Neutrophil (primary cell): Measurements from ENCODE around the gene ACO1.
A peak's percentile ranks its signal among the peaks of the same experiment; 100 is the strongest.

Experiments used
- H3K27ac ChIP-seq: fragments of 200-600 bp; sonication (generic); 2 replicates; pipeline ENCODE4 v1.5.1; 2016; ENCODE audit warnings: mild to moderate bottlenecking, moderate library complexity
- H3K27me3 ChIP-seq: fragments of 200-600 bp; sonication (generic); 2 replicates; pipeline ENCODE4 v1.6.0; 2016; ENCODE audit warnings: mild to moderate bottlenecking
- H3K36me3 ChIP-seq: fragments of 200-600 bp; sonication (generic); 2 replicates; pipeline ENCODE4 v1.5.1; 2017
- H3K4me1 ChIP-seq, 2 experiments: fragments of 200-600 bp in 1 of 2; sonication (generic) in 1 of 2; 1 replicate in 1 of 2; 2 replicates in 1 of 2; pipeline versions ENCODE4 v1.5.1 to v1.6.1; 2013 to 2016; ENCODE audit warnings: low read depth in 1 of 2, low read length in 1 of 2, mild to moderate bottlenecking in 1 of 2, moderate library complexity in 1 of 2; ENCODE audit not compliant: control insufficient read depth in 1 of 2, insufficient read depth in 1 of 2
- H3K4me3 ChIP-seq, 2 experiments: fragments of 200-600 bp in 1 of 2; sonication (generic) in 1 of 2; 1 replicate in 1 of 2; 2 replicates in 1 of 2; pipeline ENCODE4 v1.5.1; 2013 to 2016; ENCODE audit warnings: low read depth in 1 of 2, low read length in 1 of 2, mild to moderate bottlenecking in 1 of 2, moderate library complexity in 1 of 2
- H3K9me3 ChIP-seq: fragments of 200-600 bp; sonication (generic); 2 replicates; pipeline ENCODE4 v1.5.1; 2016
- TF ChIP-seq, protein P1 (sequence below): fragments of 200-600 bp; sonication (generic); IDR thresholded peaks from 2 replicates; pipeline ENCODE4 v1.5.1; 2016; ENCODE audit warnings: antibody characterized with exemption

Gene ACO1

GRCh38 chr9:32384364-32385151 lies at the start of gene ACO1:
Gene ACO1 (plus strand): TSS chr9:32384643. CDS start chr9:32405507, 20,864 bp downstream.
- no peak within 1 kb of the TSS for H3K27ac ChIP-seq
- H3K27me3 ChIP-seq = peaks cover 49% of the 10 kb centered on the region
- H3K36me3 ChIP-seq = no peaks in the 10 kb centered on the region
- H3K9me3 ChIP-seq = no peaks in the 10 kb centered on the region
- TF ChIP-seq, protein P1, sequence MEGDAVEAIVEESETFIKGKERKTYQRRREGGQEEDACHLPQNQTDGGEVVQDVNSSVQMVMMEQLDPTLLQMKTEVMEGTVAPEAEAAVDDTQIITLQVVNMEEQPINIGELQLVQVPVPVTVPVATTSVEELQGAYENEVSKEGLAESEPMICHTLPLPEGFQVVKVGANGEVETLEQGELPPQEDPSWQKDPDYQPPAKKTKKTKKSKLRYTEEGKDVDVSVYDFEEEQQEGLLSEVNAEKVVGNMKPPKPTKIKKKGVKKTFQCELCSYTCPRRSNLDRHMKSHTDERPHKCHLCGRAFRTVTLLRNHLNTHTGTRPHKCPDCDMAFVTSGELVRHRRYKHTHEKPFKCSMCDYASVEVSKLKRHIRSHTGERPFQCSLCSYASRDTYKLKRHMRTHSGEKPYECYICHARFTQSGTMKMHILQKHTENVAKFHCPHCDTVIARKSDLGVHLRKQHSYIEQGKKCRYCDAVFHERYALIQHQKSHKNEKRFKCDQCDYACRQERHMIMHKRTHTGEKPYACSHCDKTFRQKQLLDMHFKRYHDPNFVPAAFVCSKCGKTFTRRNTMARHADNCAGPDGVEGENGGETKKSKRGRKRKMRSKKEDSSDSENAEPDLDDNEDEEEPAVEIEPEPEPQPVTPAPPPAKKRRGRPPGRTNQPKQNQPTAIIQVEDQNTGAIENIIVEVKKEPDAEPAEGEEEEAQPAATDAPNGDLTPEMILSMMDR = no peak
- H3K4me3 ChIP-seq = peak within 1 kb of the TSS; percentile 66 to 78
- H3K4me1 ChIP-seq = peaks cover 14 to 15% of the 10 kb centered on the region in 2 experiments

- TF ChIP-seq, protein P1 = no peak
- H3K4me3 ChIP-seq = no peak overlapping the region
- H3K9me3 ChIP-seq = no peaks in the 10 kb centered on the region
- no peaks in the 10 kb centered on the region for H3K27me3 ChIP-seq
- no peaks in the 10 kb centered on the region for H3K4me1 ChIP-seq
- H3K36me3 ChIP-seq = no peaks in the 10 kb centered on the region
- H3K27ac ChIP-seq = no peak overlapping the region
These were observed 49.2 kb upstream of the ACO1 start for GRCh38 chr9:32334916-32335895.

GRCh38 chr9:32339424-32339823 lies 45.0 kb upstream of the ACO1 start:
- H3K4me1 ChIP-seq = no peaks in the 10 kb centered on the region

GRCh38 chr9:32340361-32340760 lies 44.1 kb upstream of the ACO1 start:
- Histone ChIP-seq H3K27ac (no peak overlapping the region), H3K4me1 (no peaks in the 10 kb centered on the region), H3K4me3 (no peak overlapping the region), H3K36me3 (no peaks in the 10 kb centered on the region), H3K9me3 (no peaks in the 10 kb centered on the region), H3K27me3 (no peaks in the 10 kb centered on the region)
- TF ChIP-seq, protein P1 = no peak

More at GRCh38 chr9:32339424-32339823, 45.0 kb upstream of the ACO1 start:
- no peaks in the 10 kb centered on the region for H3K9me3 ChIP-seq
- no peak overlapping the region for H3K27ac ChIP-seq
- TF ChIP-seq, protein P1 = no peak
- no peaks in the 10 kb centered on the region for H3K27me3 ChIP-seq
- no peak overlapping the region for H3K4me3 ChIP-seq
- H3K36me3 ChIP-seq = no peaks in the 10 kb centered on the region

GRCh38 chr9:32344551-32345182 lies 39.8 kb upstream of the ACO1 start:
- Histone ChIP-seq H3K4me3 (no peak overlapping the region), H3K4me1 (no peaks in the 10 kb centered on the region), H3K27me3 (no peaks in the 10 kb centered on the region), H3K9me3 (no peaks in the 10 kb centered on the region), H3K27ac (no peak overlapping the region), H3K36me3 (no peaks in the 10 kb centered on the region)
- TF ChIP-seq, protein P1 = no peak
